Sigmoid colon (tissue), 4 donors: Measurements from ENCODE around the gene EIF3L.

Source experiments
- CTCF ChIP-seq, 4 experiments: fragments of 450-650 bp in 3 of 4; fragments of 200-600 bp in 1 of 4; IDR thresholded peaks; one replicate each; pipeline ENCODE4 v1.5.1; 2016 to 2019; ENCODE audit warnings: antibody characterized with exemption in 4 of 4, mild to moderate bottlenecking in 3 of 4, moderate library complexity in 2 of 4
- POLR2A ChIP-seq, 2 donors: fragments of 450-650 bp; IDR thresholded peaks; one replicate each; pipeline ENCODE4 v1.6.1; 2016; ENCODE audit warnings: antibody characterized with exemption in 2 of 2, mild to moderate bottlenecking in 2 of 2, moderate library complexity in 2 of 2
- POLR2AphosphoS5 ChIP-seq, 4 donors: sonication (generic); formaldehyde crosslinking; IDR thresholded peaks; one replicate each; pipeline ENCODE4 v1.6.1; 2017; ENCODE audit warnings: antibody characterized with exemption in 4 of 4

GRCh38 chr22:37907036-37907954 is 58.1 kb downstream of the EIF3L start:
- no peak for TF ChIP-seq CTCF (IDR thresholded peaks at IDR 0.05)
- TF ChIP-seq POLR2A (IDR thresholded peaks at IDR 0.05): no peak
- TF ChIP-seq POLR2AphosphoS5 (IDR thresholded peaks at IDR 0.05): no peak
